Trophoblast cell (in vitro differentiated cells and primary cell): ENCODE results near the gene HOPX.

Experiments used
- DNase-seq, 2 donors: peaks; one replicate each; pipeline ENCODE4 v3.0.0-alpha.2; 2016
- H2AFZ ChIP-seq: 2 replicates; pipeline ENCODE4 v1.6.1; 2013; ENCODE audit warnings: low read length, moderate library complexity, mild to moderate bottlenecking; ENCODE audit not compliant: insufficient read depth, poor library complexity
- H2AK5ac ChIP-seq: 2 replicates; pipeline ENCODE4 v1.6.1; 2013; ENCODE audit warnings: mild to moderate bottlenecking, low read length
- H2BK120ac ChIP-seq: 2 replicates; pipeline ENCODE4 v1.6.1; 2013; ENCODE audit warnings: low read length, mild to moderate bottlenecking, moderate library complexity; ENCODE audit not compliant: insufficient read depth, poor library complexity
- H2BK12ac ChIP-seq: 2 replicates; pipeline ENCODE4 v1.6.1; 2013; ENCODE audit warnings: mild to moderate bottlenecking, low read length, moderate library complexity
- H2BK5ac ChIP-seq: 2 replicates; pipeline ENCODE4 v1.6.1; 2013; ENCODE audit warnings: low read length, low read depth, moderate library complexity, mild to moderate bottlenecking; ENCODE audit not compliant: poor library complexity
- H3K14ac ChIP-seq: 2 replicates; pipeline ENCODE4 v1.6.1; 2013; ENCODE audit warnings: mild to moderate bottlenecking, low read length
- H3K18ac ChIP-seq: 2 replicates; pipeline ENCODE4 v1.6.1; 2013; ENCODE audit warnings: mild to moderate bottlenecking, low read length
- H3K23ac ChIP-seq: 2 replicates; pipeline ENCODE4 v1.6.1; 2013; ENCODE audit warnings: low read length
- H3K27ac ChIP-seq: 2 replicates; pipeline ENCODE4 v1.5.1; 2013; ENCODE audit warnings: low read depth, mild to moderate bottlenecking, inconsistent platforms, low read length, moderate library complexity
- H3K27me3 ChIP-seq: 2 replicates; pipeline ENCODE4 v1.6.1; 2013; ENCODE audit warnings: inconsistent platforms, mild to moderate bottlenecking, low read length, moderate library complexity; ENCODE audit not compliant: insufficient read depth
- H3K36me3 ChIP-seq, 2 experiments: 1 replicate in 1 of 2; 2 replicates in 1 of 2; pipeline ENCODE4 v1.6.1; 2013; ENCODE audit warnings: low read length in 2 of 2, mild to moderate bottlenecking in 2 of 2, moderate library complexity in 1 of 2; ENCODE audit not compliant: insufficient read depth in 2 of 2, control insufficient read depth in 1 of 2
- H3K4ac ChIP-seq: 2 replicates; pipeline ENCODE4 v1.6.1; 2013; ENCODE audit warnings: low read depth, mild to moderate bottlenecking, low read length, moderate library complexity
- H3K4me1 ChIP-seq, 2 experiments: 1 replicate in 1 of 2; 2 replicates in 1 of 2; pipeline ENCODE4 v1.6.1; 2013; ENCODE audit warnings: low read length in 2 of 2, mild to moderate bottlenecking in 2 of 2, moderate library complexity in 1 of 2; ENCODE audit not compliant: insufficient read depth in 2 of 2, control insufficient read depth in 1 of 2
- H3K4me2 ChIP-seq: 2 replicates; pipeline ENCODE4 v1.6.1; 2013; ENCODE audit warnings: inconsistent platforms, mild to moderate bottlenecking, low read length, moderate library complexity
- H3K4me3 ChIP-seq: 2 replicates; pipeline ENCODE4 v1.5.1; 2013; ENCODE audit warnings: mild to moderate bottlenecking, low read depth, low read length, inconsistent platforms
- H3K79me1 ChIP-seq: one replicate; pipeline ENCODE4 v1.6.1; 2013; ENCODE audit warnings: low read length
- H3K79me2 ChIP-seq: 2 replicates; pipeline ENCODE4 v1.6.1; 2013; ENCODE audit warnings: low read length, mild to moderate bottlenecking; ENCODE audit not compliant: control insufficient read depth, insufficient read depth, poor library complexity
- H3K9ac ChIP-seq: 2 replicates; pipeline ENCODE4 v1.6.1; 2013; ENCODE audit warnings: mild to moderate bottlenecking, low read length
- H3K9me3 ChIP-seq: 2 replicates; pipeline ENCODE4 v1.6.1; 2013; ENCODE audit warnings: low read depth, mild to moderate bottlenecking, control low read depth, inconsistent platforms, low read length; ENCODE audit not compliant: insufficient read depth
- H4K12ac ChIP-seq: 2 replicates; pipeline ENCODE4 v1.6.1; 2013; ENCODE audit warnings: low read depth, mild to moderate bottlenecking, low read length, moderate library complexity
- H4K8ac ChIP-seq: 2 replicates; pipeline ENCODE4 v1.6.1; 2013; ENCODE audit warnings: low read depth, mild to moderate bottlenecking, low read length, moderate library complexity
- H4K91ac ChIP-seq: one replicate; pipeline ENCODE4 v1.6.1; 2013; ENCODE audit warnings: low read depth, mild to moderate bottlenecking, low read length, moderate library complexity
- WGBS: extraction: QIAGEN DNeasy Blood & Tissue Kit; methylation state at CpG from one replicate; pipeline ENCODE4 v1.1.7; 2013; ENCODE audit warnings: missing lambda C conversion rate; ENCODE audit not compliant: insufficient read length, insufficient coverage; ENCODE audit errors: extremely low coverage; 5-methylcytosine and 5-hydroxymethylcytosine counted together

The HOPX gene

DNA sequence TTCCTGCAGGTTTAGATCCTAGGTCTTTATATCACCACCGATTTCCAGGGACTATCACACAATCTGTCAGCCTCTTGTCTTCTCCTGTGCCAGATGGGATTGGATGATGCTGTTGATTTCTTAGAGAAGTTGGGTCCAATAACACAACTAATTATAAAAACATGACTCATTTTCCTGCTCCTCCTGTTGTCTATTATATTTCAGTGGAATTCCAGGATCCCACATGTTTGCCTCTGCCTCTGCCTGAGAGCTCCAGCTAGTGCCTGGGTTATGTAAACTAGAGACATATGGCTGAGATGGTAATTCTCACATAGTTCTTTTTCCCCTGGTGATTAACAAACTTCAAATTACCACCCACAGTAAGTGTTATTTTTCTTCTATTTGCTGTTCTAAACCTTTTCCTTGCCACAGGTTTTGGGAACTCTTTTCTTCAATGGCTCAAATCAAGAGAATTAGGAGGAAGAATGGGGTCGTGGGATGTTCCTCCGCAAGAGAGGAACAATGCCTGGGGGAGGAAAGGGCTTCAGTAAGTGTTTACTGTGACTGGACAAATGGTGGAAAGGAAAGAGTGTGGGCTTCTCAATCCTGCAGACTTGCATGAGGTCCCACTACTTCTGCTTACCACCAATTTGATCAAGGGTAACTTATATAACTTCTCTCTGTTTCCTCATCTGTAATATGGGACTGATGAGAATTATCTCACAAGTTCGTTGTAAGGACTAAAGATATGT is 3.4 kb upstream of the HOPX start:
- H3K9ac ChIP-seq: no peak overlapping the region
- no peak overlapping the region for H3K4me2 ChIP-seq
- H2AFZ ChIP-seq: no peak overlapping the region
- H4K8ac ChIP-seq: no peak overlapping the region
- H3K4ac ChIP-seq: no peak overlapping the region
- no peak overlapping the region for H3K14ac ChIP-seq
- no peaks in the 10 kb centered on the region for H3K27me3 ChIP-seq
- no peak overlapping the region for H3K27ac ChIP-seq
- H2AK5ac ChIP-seq: no peak overlapping the region
- no peak overlapping the region for H4K12ac ChIP-seq
- H2BK120ac ChIP-seq: no peak overlapping the region
- peaks cover 2% of the 10 kb centered on the region for H3K9me3 ChIP-seq
- no peaks in the 10 kb centered on the region for H3K79me2 ChIP-seq
- H2BK12ac ChIP-seq: no peak overlapping the region
- WGBS: no CpG with 5 or more reads among the region's 4 CpGs
- no peak overlapping the region for H2BK5ac ChIP-seq
- no peak for DNase-seq
- no peaks in the 10 kb centered on the region for H3K36me3 ChIP-seq
- H3K18ac ChIP-seq: no peak overlapping the region
- H3K79me1 ChIP-seq: no peaks in the 10 kb centered on the region
- H3K4me3 ChIP-seq: no peak overlapping the region
- no peak overlapping the region for H4K91ac ChIP-seq
- no peak overlapping the region for H3K23ac ChIP-seq
- H3K4me1 ChIP-seq: no peaks in the 10 kb centered on the region

DNA sequence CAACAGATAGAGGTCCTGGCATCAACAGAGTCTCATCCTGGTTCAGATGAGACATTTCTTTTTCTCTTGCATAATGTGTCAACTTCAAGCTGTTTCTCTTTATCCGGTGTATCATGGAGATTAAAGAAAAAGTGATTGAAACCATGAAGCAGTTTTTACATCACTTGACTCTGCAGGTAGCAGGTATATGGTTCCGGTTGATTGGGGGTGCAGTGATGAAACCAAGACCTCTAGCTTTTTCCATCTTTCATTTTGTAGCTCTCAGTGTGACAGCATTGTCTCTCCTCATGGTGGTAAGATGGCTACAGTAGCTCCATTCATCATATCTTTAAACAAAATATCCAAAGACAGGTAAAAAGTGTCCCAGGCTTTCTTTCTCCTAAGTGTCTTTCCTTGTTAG is 2.4 kb upstream of the HOPX start:
- Histone ChIP-seq H3K79me1 (no peaks in the 10 kb centered on the region), H3K14ac (no peak overlapping the region), H3K4me2 (no peak overlapping the region), H3K23ac (no peak overlapping the region), H4K8ac (no peak overlapping the region), H2BK12ac (no peak overlapping the region), H3K4me3 (no peak overlapping the region), H2AK5ac (no peak overlapping the region), H3K27me3 (no peaks in the 10 kb centered on the region), H2BK120ac (no peak overlapping the region), H3K27ac (no peak overlapping the region), H3K4me1 (no peaks in the 10 kb centered on the region), H3K18ac (no peak overlapping the region), H3K4ac (no peak overlapping the region), H4K12ac (no peak overlapping the region), H2AFZ (no peak overlapping the region), H3K36me3 (no peaks in the 10 kb centered on the region), H3K79me2 (no peaks in the 10 kb centered on the region), H4K91ac (no peak overlapping the region), H2BK5ac (no peak overlapping the region), H3K9me3 (peaks cover 2% of the 10 kb centered on the region), H3K9ac (no peak overlapping the region)
- no CpG with 5 or more reads among the region's 2 CpGs for WGBS
- DNase-seq: no peak

DNA sequence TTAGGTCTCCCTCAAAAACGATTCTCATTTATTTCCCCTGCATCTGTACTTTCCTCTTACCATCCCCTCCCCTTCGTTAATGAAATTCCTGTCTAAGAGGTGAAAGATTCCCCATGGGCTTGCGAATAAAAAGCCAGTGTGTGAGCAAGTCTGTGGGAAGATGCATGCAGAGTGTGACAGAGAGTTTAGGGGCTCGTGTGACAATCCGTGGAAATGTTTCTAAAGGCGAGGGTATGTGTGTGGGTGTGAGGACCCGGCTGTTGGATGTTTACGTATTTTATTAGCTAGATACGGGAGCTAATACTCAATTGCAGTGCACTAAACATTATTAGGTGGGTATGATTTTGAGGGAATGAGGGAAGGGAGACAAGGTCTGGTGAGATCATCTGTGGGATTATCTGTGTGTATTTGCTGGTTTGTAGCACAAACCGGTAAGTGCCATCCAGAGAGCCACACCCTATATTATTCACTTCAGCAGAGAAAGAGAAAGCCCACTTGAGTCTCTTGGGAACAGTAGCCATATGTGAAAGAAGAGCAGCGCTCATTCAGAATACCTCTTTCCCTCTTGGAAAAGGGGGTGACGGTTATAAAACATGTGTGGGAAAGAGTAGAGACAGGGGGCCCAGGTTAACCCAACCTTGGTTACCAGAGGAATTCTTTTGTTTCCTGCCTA is 893 bp upstream of the HOPX start:
- no peak overlapping the region for H3K23ac ChIP-seq
- H4K12ac ChIP-seq: no peak overlapping the region
- H4K8ac ChIP-seq: no peak overlapping the region
- H3K9ac ChIP-seq: no peak overlapping the region
- H2AFZ ChIP-seq: no peak overlapping the region
- H3K4me3 ChIP-seq: no peak overlapping the region
- H4K91ac ChIP-seq: no peak overlapping the region
- no peak overlapping the region for H3K18ac ChIP-seq
- no CpG with 5 or more reads among the region's 12 CpGs for WGBS
- H3K4me2 ChIP-seq: no peak overlapping the region
- peaks cover 2% of the 10 kb centered on the region for H3K9me3 ChIP-seq
- H2BK120ac ChIP-seq: no peak overlapping the region
- no peaks in the 10 kb centered on the region for H3K27me3 ChIP-seq
- no peak overlapping the region for H3K27ac ChIP-seq
- DNase-seq: no peak
- H3K4me1 ChIP-seq: no peaks in the 10 kb centered on the region
- no peak overlapping the region for H3K14ac ChIP-seq
- no peaks in the 10 kb centered on the region for H3K36me3 ChIP-seq
- H3K79me2 ChIP-seq: no peaks in the 10 kb centered on the region
- no peak overlapping the region for H3K4ac ChIP-seq
- no peak overlapping the region for H2BK12ac ChIP-seq
- no peak overlapping the region for H2AK5ac ChIP-seq
- H3K79me1 ChIP-seq: no peaks in the 10 kb centered on the region
- no peak overlapping the region for H2BK5ac ChIP-seq

DNA sequence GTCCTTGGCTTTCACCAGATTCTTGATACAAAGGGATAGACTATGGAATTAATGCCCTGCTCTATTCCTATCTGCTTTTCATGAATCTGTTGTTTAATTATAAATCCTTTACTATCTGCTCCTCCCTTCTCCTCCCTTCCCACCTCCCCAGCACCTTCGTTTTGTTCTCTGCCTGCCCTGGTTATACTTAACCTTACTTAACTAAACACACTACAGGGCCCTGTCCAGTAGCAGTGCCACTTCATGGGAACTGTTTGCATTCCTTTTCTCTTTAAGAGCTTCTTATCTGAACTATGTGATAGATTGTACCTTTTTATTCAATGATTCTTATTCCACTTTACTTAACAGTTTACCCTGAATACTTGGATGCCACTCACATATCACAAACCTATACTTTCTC is 830 bp downstream of the HOPX start:
- Histone ChIP-seq H3K14ac (no peak overlapping the region), H3K27ac (no peak overlapping the region), H2BK5ac (no peak overlapping the region), H3K4me3 (no peak overlapping the region), H3K36me3 (no peaks in the 10 kb centered on the region), H3K27me3 (no peaks in the 10 kb centered on the region), H3K79me1 (no peaks in the 10 kb centered on the region), H4K8ac (no peak overlapping the region), H3K9me3 (peaks cover under 1% of the 10 kb centered on the region), H3K23ac (no peak overlapping the region), H2BK120ac (no peak overlapping the region), H4K12ac (no peak overlapping the region), H2AK5ac (no peak overlapping the region), H3K9ac (no peak overlapping the region), H3K79me2 (no peaks in the 10 kb centered on the region), H4K91ac (no peak overlapping the region), H3K4ac (no peak overlapping the region), H2AFZ (no peak overlapping the region), H3K4me2 (no peak overlapping the region), H2BK12ac (no peak overlapping the region), H3K4me1 (no peaks in the 10 kb centered on the region), H3K18ac (no peak overlapping the region)
- DNase-seq: no peak
- WGBS: no CpG with 5 or more reads among the region's 1 CpG
